HG02885 (cell line): ENCODE results near the gene PLEKHG5.
"Not testable (repeated sequence)": the region's sequence is repeated elsewhere in the genome, so short reads cannot be mapped to it uniquely, and the experiment has no call there.

Source experiments
- ATAC-seq: cut with Tn5 transposase; IDR thresholded peaks from one replicate; pipeline ENCODE4 v1.9.1; 2021; ENCODE audit warnings: mild to moderate bottlenecking; ENCODE audit not compliant: unreplicated experiment, poor library complexity

The PLEKHG5 gene

GRCh38 chr1:6467224-6467623 lies 24.2 kb downstream of the PLEKHG5 start:
- ATAC-seq: no peak

GRCh38 chr1:6466751-6467150 lies 24.7 kb downstream of the PLEKHG5 start:
- ATAC-seq: no peak

GRCh38 chr1:6466023-6466422 lies 25.4 kb downstream of the PLEKHG5 start, which contains the start of gene TNFRSF25:
Gene TNFRSF25 (minus strand): TSS chr1:6466173. CDS start chr1:6466107, 66 bp downstream.
- ATAC-seq: no peak

GRCh38 chr1:6465461-6466005 lies 25.9 kb downstream of the PLEKHG5 start:
- ATAC-seq: no peak

- ATAC-seq: no peak
Measured at GRCh38 chr1:6464915-6465314, 26.6 kb downstream of the PLEKHG5 start.

- ATAC-seq: no peak
Measured at GRCh38 chr1:6464514-6464836, 27.0 kb downstream of the PLEKHG5 start.

GRCh38 chr1:6463120-6463412 lies 28.4 kb downstream of the PLEKHG5 start:
- ATAC-seq: no peak

GRCh38 chr1:6462412-6463119 lies 28.9 kb downstream of the PLEKHG5 start:
- ATAC-seq: no peak

- no peak for ATAC-seq
Measured at GRCh38 chr1:6461538-6462411, 29.7 kb downstream of the PLEKHG5 start.

GRCh38 chr1:6461051-6461530 lies 30.4 kb downstream of the PLEKHG5 start:
- no peak for ATAC-seq

GRCh38 chr1:6460301-6461050 lies 31.0 kb downstream of the PLEKHG5 start:
- no peak for ATAC-seq

GRCh38 chr1:6459850-6460265 lies 31.6 kb downstream of the PLEKHG5 start:
- ATAC-seq: no peak

GRCh38 chr1:6456800-6457466 lies 34.5 kb downstream of the PLEKHG5 start:
- ATAC-seq: no peak

- ATAC-seq: not testable (repeated sequence)
Measured at GRCh38 chr1:6455752-6456520, 35.5 kb downstream of the PLEKHG5 start.

GRCh38 chr1:6454856-6455751 lies 36.4 kb downstream of the PLEKHG5 start:
- no peak for ATAC-seq

- not testable (repeated sequence) for ATAC-seq
Measured at GRCh38 chr1:6453895-6454855, 37.3 kb downstream of the PLEKHG5 start.

GRCh38 chr1:6450943-6451373 lies 40.5 kb downstream of the PLEKHG5 start:
- no peak for ATAC-seq
